C4-2B (cell line): ENCODE data around the gene MESP2.

Source experiments
- ZFX ChIP-seq: fragments of 450-650 bp; IDR thresholded peaks from 2 replicates; pipeline ENCODE4 v1.6.1; 2017
- TF ChIP-seq, protein P1 (sequence below): fragments of 450-650 bp; conservative IDR thresholded peaks from 2 replicates; pipeline ENCODE4 v1.5.1; 2017; ENCODE audit warnings: mild to moderate bottlenecking

DNA sequence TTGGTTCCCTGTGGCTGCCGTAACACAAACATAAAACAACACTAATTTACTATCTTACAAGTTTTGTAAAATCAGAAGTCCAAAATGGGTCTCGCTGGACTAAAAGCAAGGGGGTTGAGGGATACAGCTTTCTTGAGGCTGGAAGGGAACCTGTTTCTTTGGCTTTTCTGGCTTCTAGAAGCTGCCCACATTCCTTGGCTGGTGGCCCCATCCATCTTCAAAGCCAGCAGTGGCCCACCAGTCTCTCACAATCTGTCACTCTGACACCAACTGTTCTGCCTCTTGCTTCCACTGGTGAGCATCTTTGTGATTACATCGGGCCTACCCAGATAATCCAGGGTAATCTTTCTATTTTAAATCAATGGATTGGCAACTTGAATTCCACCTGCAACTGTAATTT, 39.6 kb downstream of the MESP2 start:
- TF ChIP-seq, protein P1, sequence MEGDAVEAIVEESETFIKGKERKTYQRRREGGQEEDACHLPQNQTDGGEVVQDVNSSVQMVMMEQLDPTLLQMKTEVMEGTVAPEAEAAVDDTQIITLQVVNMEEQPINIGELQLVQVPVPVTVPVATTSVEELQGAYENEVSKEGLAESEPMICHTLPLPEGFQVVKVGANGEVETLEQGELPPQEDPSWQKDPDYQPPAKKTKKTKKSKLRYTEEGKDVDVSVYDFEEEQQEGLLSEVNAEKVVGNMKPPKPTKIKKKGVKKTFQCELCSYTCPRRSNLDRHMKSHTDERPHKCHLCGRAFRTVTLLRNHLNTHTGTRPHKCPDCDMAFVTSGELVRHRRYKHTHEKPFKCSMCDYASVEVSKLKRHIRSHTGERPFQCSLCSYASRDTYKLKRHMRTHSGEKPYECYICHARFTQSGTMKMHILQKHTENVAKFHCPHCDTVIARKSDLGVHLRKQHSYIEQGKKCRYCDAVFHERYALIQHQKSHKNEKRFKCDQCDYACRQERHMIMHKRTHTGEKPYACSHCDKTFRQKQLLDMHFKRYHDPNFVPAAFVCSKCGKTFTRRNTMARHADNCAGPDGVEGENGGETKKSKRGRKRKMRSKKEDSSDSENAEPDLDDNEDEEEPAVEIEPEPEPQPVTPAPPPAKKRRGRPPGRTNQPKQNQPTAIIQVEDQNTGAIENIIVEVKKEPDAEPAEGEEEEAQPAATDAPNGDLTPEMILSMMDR: no peak
- no peak for TF ChIP-seq ZFX
